ENCODE results near the gene COG3. TPM values are rescaled to one million over a fixed set of nuclear protein-coding genes. Genes with fewer than 3 reads are reported as not detected.

COG3 gene
- total RNA-seq, 1 experiment from 2014 or later = 17.6 TPM

DNA sequence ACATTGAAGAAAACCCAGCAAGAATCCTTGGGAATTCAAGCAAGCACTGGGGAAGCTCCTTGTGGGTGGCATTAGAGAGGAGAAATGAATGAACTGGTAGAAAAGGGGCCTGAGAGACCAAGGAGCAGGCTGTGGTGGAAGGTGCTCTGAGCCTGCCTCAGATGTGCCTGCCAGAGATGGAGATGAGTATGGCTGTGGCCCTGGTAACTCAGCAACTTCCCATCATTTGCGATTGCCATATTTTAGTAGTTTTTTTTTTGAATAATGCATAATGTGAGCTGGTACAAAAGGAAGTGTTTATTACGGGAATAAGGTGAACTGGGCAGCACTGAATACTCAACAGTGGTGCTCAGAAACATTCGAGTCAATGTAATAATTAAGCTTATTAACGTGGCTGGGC is 111.7 kb downstream of the COG3 start (continued):
- TF ChIP-seq JUND (IDR thresholded peaks at IDR 0.05) (no peak), FOSL1 (IDR thresholded peaks at IDR 0.05; ENCODE audit: low read depth) (no peak), POLR2A (IDR thresholded peaks at IDR 0.05; ENCODE audit: borderline replicate concordance, extremely low read depth, insufficient read depth, insufficient read length) (no peak)

DNA sequence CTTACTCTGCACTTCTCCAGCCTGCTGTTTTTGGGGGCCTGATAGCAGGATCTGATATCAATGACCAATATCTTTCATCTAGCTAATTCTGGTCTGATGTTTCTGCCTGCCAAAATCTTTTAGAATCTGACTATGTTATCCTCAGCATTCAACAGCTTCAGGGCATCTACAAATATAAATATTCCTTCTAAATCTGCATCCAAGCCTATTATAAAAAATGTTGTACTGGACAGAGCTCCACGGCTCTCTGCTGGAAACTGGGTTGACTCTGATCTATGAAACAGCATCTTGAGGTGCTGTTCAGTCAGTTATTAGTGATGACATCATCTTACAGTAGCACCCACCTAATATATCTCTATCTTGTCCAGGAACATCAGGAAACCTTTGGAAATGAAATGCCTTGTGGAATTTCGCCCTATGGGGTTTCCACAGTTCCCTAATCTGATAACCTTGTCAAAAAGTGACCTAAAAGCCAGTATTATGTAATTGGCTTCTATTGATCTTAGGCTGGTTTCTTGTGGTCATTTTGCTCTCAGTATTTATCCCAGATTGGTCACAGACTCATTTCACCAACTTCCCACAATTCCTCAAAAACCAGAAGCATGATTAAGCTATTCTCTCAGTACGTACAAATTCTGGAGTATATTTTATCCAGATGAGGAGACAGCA is 117.8 kb downstream of the COG3 start:
- H3K4me1 ChIP-seq (ENCODE audit: control insufficient read depth in 1 of 2, insufficient read depth in 2 of 2, low read length in 2 of 2) = 0 out of 4 replicates have a peak, but pooled peaks cover 0 to 3% of the 10 kb centered on the region in 2 experiments
- no peaks in the 10 kb centered on the region for H3K9me2 ChIP-seq (ENCODE audit: insufficient read depth)
- CTCF ChIA-PET = no interaction called here
- no peak overlapping the region for H3K9ac ChIP-seq (ENCODE audit: low read length)
- TF ChIP-seq CBX3 (IDR thresholded peaks at IDR 0.05; ENCODE audit: low read depth) = no peak
- no peak for TF ChIP-seq JUND (IDR thresholded peaks at IDR 0.05)
- peaks cover 20% of the 10 kb centered on the region; the same call in 1 of the 2 replicates for H3K27me3 ChIP-seq (ENCODE audit: insufficient read depth, low read length)
- DNase-seq (ENCODE audit: low read depth, low spot score) = no peak
- no peak overlapping the region for H3K4me2 ChIP-seq (ENCODE audit: low read length)
- no TSS peak for BruUV-seq (replicated peaks)
- RAD21 ChIA-PET (ENCODE audit: low non-redundant PET in 1 of 2, low total read pairs in 2 of 2, uncharacterized antibody in 2 of 2, unreplicated experiment in 2 of 2) = no interaction called here
- H4K20me1 ChIP-seq (ENCODE audit: insufficient read depth) = no peaks in the 10 kb centered on the region
- H3K4me3 ChIP-seq (replicated peaks in 1 of 2; ENCODE audit: low read depth in 1 of 2, low read length in 2 of 2) = no peak overlapping the region
- no peaks in the 10 kb centered on the region for H3K36me3 ChIP-seq (ENCODE audit: control insufficient read depth in 1 of 2, insufficient read depth in 2 of 2, low read length in 2 of 2)
- no peaks in the 10 kb centered on the region for H3K79me2 ChIP-seq (ENCODE audit: insufficient read depth, low read length)
- ATAC-seq = no peak
- H3K9me3 ChIP-seq (ENCODE audit: control insufficient read depth in 1 of 2, insufficient read depth in 1 of 2, low read depth in 1 of 2, low read length in 2 of 2) = no peaks in the 10 kb centered on the region
- H3K27ac ChIP-seq (ENCODE audit: low read depth, low read length) = no peak overlapping the region
- no peak overlapping the region for H2AFZ ChIP-seq (ENCODE audit: low read depth, low read length, poor library complexity, severe bottlenecking)
- intact Hi-C loops (cut with micrococcal nuclease) = no loop called here
- POLR2A ChIA-PET = no interaction called here

DNA sequence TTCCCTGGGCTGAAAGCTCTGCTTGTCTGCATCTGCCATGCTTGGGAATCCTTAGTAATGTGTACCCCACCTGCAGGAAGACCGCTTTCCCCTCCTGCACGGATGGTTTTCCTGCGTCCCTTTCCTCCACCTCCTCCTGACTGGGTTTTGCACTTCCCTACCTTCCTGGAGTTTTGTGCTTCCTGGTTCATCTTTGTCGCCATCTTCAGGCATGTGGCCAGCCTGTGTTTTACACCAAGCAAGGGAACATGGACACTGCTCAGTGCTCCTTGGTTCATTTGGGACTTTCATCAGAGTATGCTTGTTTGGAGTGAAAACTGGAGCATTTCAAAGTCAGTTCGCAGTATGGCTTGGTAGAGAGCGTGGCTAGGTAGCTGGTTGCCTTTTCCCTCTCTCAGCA is 120.1 kb downstream of the COG3 start:
- no peaks in the 10 kb centered on the region for H3K9me2 ChIP-seq (ENCODE audit: insufficient read depth)
- H3K9me3 ChIP-seq (ENCODE audit: control insufficient read depth in 1 of 2, insufficient read depth in 1 of 2, low read depth in 1 of 2, low read length in 2 of 2) = no peaks in the 10 kb centered on the region
- H3K4me2 ChIP-seq (ENCODE audit: low read length) = no peak overlapping the region
- peak; percentile 23; the same call in 1 of the 2 replicates for TF ChIP-seq RAD21 (IDR thresholded peaks at IDR 0.05; ENCODE audit: low read depth)
- no peak for TF ChIP-seq SRF (IDR thresholded peaks at IDR 0.05; ENCODE audit: low read depth)
- TF ChIP-seq YY1 (IDR thresholded peaks at IDR 0.05; ENCODE audit: extremely low read depth, insufficient replicate concordance, low read depth, low read length) = peak; percentile 17
- TF ChIP-seq, protein P1, sequence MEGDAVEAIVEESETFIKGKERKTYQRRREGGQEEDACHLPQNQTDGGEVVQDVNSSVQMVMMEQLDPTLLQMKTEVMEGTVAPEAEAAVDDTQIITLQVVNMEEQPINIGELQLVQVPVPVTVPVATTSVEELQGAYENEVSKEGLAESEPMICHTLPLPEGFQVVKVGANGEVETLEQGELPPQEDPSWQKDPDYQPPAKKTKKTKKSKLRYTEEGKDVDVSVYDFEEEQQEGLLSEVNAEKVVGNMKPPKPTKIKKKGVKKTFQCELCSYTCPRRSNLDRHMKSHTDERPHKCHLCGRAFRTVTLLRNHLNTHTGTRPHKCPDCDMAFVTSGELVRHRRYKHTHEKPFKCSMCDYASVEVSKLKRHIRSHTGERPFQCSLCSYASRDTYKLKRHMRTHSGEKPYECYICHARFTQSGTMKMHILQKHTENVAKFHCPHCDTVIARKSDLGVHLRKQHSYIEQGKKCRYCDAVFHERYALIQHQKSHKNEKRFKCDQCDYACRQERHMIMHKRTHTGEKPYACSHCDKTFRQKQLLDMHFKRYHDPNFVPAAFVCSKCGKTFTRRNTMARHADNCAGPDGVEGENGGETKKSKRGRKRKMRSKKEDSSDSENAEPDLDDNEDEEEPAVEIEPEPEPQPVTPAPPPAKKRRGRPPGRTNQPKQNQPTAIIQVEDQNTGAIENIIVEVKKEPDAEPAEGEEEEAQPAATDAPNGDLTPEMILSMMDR (IDR thresholded peaks at IDR 0.05 in 2 of 3, conservative IDR thresholded peaks at IDR 0.05 in 1 of 3; ENCODE audit: borderline replicate concordance in 1 of 3, insufficient read depth in 1 of 3, low read depth in 2 of 3, low read length in 2 of 3) = peak in 2 of 3 experiments; percentile 39 to 40; a peak in 3 of 6 replicates
- intact Hi-C loops (cut with micrococcal nuclease) = no loop called here
- ChIA-PET RAD21 (ENCODE audit: low non-redundant PET in 1 of 2, low total read pairs in 2 of 2, uncharacterized antibody in 2 of 2, unreplicated experiment in 2 of 2) (interaction anchor here in 1 of 2 experiments (0.6 kb wide), 1 partner anchor 166 kb away, joined by 5 read pairs; the partner anchor contains the start of gene SLC25A30), CTCF (no interaction called here), POLR2A (no interaction called here)
- DNase-seq (ENCODE audit: low read depth, low spot score) (peak; percentile 16), ATAC-seq (peak; percentile 86)
- no TSS peak for BruUV-seq (replicated peaks)
- H2AFZ ChIP-seq (ENCODE audit: low read depth, low read length, poor library complexity, severe bottlenecking) = no peak overlapping the region
- H3K27ac ChIP-seq (ENCODE audit: low read depth, low read length) = no peak overlapping the region
- no peaks in the 10 kb centered on the region for H3K4me1 ChIP-seq (ENCODE audit: control insufficient read depth in 1 of 2, insufficient read depth in 2 of 2, low read length in 2 of 2)
- no peaks in the 10 kb centered on the region for H3K36me3 ChIP-seq (ENCODE audit: control insufficient read depth in 1 of 2, insufficient read depth in 2 of 2, low read length in 2 of 2)
- no peaks in the 10 kb centered on the region for H3K79me2 ChIP-seq (ENCODE audit: insufficient read depth, low read length)
- H3K27me3 ChIP-seq (ENCODE audit: insufficient read depth, low read length) = no peaks in the 10 kb centered on the region
- H3K9ac ChIP-seq (ENCODE audit: low read length) = no peak overlapping the region
- H4K20me1 ChIP-seq (ENCODE audit: insufficient read depth) = no peaks in the 10 kb centered on the region
- no peak overlapping the region for H3K4me3 ChIP-seq (replicated peaks in 1 of 2; ENCODE audit: low read depth in 1 of 2, low read length in 2 of 2)
